HG03060 (cell line): ENCODE data around the gene AGPS.
"Not testable (repeated sequence)": the region's sequence is repeated elsewhere in the genome, so short reads cannot be mapped to it uniquely, and the experiment has no call there.

ENCODE experiments used
- ATAC-seq: cut with Tn5 transposase; IDR thresholded peaks from one replicate; pipeline ENCODE4 v1.9.1; 2021; ENCODE audit warnings: low read depth, moderate number of reproducible peaks; ENCODE audit not compliant: unreplicated experiment

The AGPS gene

DNA sequence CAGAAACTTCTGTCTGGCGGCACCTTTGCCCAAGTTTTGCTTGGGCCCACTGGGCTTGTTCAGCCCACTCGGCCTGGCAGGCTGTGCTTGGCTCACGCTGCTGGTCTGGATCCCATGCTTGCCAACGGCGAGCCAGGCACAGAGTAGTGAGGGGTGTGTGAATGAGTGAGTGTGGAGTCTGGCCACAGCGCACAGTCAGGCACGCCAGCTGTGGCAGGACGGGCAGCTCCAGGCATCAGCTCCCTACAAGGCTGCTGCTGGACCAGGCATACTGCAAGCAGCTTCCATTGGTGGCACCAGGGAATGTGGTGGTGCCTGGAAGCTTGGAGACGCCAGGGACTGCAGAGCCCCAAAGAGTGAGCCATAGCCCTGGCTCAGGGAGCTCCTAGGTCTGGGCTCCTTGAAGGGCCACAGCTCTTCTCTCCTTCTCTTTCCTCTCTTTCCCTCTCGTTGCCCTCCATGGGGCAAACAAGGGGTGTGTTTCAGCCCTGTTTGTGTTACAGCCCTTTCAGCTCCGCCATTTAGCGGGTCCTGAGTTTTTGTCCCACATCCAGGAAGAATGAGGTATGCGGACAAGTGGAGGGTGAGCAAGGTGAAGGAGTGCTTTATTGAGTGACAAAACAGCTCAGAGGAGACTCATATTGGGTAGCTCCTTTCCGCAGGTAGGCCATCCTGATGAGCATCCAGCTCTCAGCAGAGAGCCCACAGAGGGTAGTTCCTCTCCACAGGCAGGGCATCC is 73.0 kb downstream of the AGPS start:
- ATAC-seq: no peak

DNA sequence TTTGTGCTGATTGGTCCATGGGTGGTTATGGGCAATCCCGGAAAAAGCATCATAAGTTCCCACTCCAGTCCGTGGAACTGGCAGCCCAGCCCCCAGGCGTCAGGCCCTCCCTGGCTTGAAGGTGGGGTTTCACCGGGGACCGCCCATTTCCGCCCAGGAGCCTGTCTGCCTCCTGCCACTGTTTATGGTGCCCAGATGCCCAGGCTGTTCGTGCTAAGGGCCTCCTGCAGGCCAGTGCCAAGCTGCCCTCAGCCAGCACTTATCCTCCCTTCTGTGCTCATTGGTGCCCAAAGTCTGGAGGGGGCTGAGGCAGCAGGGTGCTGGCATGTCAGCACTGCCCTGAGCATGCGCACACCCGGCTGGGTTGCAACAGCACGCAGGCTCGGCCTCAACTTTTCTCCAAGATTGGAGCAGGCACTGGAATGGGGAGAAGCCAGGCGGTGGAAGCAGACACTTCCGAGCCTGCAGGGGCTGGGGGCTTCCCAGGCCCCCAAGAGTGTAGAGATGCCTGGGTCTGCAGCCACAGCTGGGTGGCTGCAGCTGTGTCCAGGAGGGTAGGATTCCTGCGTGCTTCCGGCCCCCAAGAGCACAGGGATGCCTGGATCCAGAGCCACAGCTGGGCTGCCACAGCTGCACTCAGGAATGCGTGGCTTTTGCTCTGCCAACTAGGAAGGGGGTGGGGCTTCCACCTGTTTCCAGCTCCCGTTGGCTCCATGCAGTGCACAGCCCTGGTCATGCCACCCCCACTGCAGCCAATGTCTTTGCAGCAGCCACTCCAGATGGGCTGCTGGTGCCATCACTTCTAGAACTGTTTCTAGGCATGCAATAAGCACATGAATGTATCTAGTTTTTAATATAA is 74.0 kb downstream of the AGPS start:
- no peak for ATAC-seq

DNA sequence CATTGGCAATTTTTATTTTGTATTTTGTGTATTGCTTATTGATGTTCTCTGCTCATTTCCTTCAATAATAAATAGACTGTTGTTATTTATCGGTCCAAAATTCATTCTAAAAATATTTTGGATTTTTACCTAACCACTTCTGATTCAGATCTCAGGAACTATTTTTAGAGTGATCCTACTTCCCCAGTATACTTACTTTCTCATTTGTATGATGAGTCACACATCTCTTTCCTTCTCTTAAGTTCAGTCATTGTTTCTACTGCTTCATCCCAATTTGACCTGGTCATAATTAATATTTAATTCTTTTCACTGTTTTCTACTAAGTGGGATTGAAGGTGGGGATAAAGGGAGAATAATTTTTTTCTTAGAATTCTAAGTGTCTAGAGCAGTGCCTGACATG is 75.1 kb downstream of the AGPS start:
- ATAC-seq: no peak

DNA sequence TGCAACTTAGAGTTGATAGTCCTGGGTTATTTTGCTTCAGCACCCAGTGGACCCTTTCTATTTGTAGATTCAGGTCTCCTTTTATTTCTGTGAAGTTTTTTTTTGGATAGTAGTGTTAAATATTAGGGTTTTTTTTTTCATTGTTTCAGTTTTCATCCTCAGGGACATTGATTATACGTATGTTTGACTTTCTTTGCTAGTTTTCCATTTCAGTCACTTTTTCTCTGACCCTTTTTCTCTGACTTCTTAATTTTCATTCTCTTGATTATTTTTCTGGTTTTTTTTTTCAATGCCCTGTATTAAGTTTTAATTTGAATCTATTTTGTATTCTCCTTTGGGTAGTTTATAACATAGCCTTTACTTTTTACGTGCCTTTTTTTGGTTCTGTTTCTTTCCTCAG is 79.4 kb downstream of the AGPS start:
- ATAC-seq: no peak

DNA sequence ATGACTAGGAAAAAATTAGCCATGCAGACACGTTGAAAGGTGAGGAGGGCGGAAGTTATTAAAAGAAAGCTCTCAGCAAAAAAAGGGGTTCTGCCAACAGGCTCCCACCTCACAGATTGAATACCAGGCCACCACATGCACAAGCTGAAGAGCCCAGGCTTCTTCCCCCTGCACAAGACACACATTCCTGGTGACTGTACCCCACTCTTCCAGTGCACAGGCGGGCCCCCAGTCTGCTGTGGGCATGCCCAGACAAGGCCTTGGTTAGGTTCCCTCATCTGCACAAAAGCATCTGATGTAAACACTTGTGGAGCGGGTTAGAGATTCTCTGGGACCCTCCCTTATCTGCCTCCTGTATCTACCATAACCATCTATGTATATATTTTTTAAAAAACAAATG is 81.7 kb downstream of the AGPS start:
- ATAC-seq: no peak

DNA sequence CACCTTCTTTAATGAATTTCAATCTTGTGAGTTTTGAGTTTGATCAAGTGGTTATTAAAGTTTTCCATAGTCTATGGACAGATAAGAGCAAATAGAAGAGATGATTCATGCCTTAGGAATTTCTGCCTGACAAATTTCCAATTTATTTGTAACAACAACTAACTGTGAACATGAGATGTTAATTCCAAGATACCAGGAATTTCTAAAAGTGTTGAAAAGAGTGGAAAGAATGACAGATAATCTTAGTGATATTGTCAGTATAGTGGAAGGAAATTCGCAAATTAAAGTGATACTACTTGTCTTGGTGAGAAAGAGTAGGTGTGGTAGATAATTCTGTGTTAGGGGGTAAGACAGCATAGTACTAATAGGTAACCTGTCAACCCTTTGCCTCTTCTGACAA is 82.4 kb downstream of the AGPS start:
- ATAC-seq: no peak

DNA sequence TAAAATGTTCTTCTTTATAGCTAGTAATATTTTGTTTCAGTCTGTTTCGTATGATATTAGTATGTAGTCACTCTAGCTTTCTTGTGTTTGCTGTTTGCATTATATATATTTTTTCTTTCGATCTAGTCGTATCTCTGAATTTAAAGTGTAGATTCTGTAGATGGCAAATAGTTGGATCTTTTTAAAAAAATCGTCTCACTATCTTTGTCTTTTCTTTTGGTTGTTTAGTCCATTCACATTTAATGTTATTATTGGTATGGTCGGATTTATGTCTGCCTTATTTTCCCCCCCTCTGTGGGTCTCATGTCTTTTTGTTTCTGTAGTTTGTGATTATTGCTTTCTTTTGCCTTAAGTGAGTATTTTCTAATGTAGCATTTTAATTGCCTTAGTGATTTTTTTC is 84.3 kb downstream of the AGPS start:
- ATAC-seq: no peak

DNA sequence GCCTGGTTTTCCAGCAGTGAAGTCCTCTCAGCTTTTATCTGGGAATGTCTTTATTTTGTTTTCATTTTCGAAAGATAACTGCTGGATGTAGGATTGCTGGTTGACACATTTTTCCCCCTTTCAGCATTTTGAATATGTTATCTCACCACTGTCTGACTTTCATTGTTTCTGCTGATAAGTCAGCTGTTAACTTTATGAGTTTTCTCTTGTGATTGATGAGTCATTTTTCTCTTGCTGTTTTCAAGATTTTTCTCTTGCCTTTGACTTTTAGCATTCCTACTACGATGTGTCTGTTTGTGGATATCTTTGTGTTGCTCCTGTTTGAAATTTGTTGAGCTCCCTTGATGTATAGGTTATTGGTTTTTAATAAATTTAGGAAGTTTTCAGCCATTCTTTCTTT is 85.5 kb downstream of the AGPS start:
- no peak for ATAC-seq

DNA sequence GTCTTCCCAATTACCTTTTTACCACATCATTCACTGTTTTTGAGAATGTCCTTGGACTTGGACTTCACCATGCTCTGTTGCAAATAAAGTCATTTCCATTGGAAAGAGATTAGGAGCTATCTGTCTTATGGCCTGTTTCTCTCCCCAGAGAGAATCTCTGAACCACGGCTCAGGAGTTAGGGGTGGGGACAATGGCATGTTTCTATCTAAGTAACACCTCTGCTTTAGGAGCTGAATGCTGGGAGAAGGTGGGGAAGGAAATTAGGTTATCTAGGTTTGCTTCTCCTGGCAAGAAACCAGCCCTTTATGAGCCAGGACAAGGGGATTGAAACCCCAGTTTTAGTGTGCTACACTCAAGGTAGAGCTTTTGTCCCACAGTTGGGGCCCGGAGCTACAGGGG is 86.3 kb downstream of the AGPS start:
- no peak for ATAC-seq

DNA sequence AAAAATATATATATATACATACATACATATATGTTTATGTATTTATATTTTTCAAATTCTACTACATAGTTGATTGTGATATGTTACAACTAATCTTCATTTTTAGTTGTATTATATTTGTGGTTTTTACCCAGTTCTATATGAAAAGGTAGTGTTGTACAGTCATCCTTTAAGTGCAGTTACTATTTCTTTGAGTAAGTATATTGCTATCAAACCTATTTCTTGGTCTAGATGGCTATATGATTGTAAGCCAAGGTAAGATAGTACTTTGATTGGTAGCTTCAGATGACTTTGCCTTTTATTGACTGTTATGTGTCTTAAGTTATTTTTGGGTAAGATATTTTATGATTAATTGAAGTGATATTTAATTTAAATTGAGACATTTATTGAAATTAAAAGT is 89.6 kb downstream of the AGPS start:
- no peak for ATAC-seq

DNA sequence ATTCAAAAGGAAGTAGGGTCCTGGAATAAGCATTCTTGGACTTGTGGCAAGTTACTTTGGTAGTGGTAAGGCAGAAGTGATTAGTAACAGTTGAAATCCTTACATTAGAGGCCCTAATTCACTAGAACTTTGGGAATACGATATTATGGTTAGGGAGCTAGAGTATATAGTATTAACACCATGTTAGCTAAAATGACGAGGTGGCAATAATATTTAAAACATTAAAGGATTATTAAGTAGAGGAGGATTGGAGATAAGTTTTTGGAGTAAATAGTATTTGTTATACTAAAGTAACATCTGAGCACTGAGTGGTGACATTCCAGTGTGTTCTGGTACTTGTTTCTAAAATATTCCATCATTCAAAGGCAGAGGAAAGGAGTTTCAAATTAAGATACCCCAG is 91.0 kb downstream of the AGPS start:
- ATAC-seq: no peak

DNA sequence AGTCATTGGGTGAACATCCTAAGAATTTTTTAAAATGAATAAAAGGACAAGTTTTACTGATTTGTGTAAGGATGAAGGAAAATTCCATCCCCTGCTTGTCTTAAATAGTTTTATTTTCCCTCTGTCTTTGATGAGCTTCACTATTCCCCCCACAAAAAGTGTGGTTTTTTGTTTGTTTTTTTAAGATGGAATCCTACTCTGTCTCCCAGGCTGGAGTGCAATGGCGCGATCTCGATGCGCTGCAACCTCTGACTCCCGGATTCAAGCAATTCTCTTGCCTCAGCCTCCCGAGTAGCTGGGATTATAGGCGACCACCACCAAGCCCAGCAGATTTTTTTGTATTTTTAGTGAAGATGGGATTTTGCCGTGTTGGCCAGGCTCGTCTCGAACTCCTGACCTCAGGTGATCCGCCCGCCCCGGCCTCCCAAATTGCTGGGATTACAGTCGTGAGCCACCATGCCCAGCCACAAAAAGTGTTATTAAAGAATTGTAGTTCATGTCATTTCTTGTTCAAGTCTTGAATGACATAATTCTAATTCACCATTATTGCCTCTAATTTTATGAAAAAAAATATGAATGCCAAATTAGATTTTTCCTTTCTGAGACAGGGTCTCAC is 91.7 kb downstream of the AGPS start:
- ATAC-seq: no peak

DNA sequence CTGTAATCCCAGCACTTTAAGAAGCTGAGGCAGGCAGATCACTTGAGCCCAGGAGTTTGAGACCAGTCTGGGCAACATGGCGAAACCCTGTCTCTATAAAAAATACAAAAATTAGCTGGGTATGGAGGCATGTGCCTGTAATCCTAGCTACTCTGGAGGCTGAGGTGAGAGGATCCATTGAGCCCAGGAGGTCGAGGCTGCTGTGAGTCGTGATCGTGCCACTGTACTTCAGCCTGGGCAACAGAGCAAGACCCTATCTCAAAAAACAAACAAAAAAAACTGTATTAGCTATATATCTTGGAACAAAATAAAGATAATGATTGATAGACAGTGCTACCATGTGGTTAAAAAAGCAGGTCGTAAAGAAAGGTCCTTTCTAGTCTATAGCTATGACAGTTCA is 93.1 kb downstream of the AGPS start:
- not testable (repeated sequence) for ATAC-seq

DNA sequence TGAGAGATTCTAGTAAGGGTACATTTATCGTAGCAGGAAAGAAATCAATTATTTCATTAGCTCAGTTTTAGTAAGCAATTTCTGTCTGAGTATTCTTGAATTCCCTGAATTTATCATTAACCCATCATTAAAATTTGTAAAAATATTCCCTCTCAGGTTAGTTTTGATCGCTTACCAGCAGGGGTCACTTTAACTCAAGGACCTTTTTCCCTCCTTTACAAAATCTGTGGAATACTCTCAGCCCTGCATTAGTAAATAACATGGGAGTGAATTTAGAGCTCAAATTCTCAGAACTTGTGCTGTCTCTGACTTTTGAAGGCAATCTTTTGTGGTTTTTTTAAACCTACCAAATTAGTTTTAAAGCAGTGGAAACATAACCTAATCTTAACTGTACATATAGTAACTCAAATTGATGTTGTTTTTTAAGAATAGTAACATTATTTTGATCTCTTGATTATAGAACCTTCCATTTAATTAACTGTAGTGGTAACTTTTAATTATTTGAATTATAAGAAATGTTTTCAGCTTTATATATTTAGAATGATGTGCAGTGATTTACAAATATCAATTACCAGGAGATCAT is 97.2 kb downstream of the AGPS start:
- ATAC-seq: no peak

DNA sequence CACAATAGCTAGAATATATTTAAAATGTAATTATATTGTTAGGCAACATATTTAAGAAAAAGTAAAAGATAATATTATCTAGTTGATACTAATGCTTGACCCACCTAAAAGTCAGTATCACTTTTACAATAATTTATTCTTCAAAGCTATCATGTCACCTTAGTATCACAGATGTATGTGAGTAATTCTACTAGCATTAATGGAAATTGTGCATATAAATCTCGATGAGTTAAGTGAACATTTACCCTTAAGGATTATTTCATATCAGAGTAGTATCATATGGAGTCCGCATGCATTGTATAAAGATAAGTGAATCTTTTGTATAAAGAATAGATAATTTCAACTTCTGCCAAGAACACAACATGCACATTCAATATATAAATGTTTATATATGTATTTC is 103.4 kb downstream of the AGPS start:
- no peak for ATAC-seq

DNA sequence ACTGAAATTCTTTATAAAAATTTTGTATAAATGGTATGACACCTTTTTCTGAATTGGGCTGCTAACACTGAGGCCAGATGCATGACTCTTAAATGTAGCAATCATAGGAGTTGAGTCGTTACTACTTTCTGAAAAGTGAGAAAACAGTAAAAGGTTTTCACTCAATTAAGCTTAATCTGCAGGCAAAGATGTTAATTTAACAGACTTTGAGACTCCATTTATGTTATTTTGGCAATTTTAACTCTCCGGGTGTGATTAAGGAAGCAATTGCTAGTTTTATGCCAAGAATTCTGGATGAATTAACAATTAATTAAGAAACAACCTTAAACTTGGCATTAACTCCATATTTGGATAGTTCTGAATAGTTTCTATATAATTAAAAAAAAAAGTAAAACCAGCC is 104.3 kb downstream of the AGPS start:
- ATAC-seq: no peak

DNA sequence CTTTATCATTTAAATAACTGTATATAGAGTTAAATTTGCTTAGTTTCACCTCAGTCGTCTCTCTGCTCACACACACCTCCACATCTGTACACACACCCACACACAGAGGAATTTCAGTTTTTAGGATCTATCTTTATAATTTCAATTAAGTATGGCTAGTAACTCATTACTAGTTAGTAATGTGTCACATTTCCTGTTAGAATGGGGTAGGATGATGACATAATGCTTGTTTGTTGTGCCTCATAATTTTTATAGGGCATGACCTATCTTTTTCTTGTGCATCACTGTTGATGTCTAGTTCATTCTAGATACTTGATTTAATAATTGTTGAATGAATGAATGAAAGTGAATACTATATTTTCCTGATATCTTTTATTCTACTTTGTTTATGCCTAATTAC is 108.6 kb downstream of the AGPS start:
- no peak for ATAC-seq

DNA sequence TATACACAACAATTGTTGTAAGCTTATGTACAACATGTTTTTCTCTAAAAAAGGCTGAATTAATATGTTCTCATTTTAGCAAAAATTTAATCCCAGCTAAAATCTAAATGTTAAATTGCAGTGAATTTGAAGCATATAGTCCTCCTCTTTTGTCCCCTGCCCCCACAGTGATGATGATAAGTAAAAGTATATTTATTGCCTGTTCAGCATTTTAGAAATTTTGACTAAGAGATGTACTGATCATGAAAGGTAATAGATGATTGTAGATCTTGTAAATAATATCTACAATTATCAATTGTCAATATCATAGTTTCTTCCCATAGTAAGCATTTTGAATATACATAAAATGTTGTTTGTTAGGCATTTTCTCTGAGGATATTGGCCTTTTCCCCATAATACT is 113.9 kb downstream of the AGPS start:
- no peak for ATAC-seq

DNA sequence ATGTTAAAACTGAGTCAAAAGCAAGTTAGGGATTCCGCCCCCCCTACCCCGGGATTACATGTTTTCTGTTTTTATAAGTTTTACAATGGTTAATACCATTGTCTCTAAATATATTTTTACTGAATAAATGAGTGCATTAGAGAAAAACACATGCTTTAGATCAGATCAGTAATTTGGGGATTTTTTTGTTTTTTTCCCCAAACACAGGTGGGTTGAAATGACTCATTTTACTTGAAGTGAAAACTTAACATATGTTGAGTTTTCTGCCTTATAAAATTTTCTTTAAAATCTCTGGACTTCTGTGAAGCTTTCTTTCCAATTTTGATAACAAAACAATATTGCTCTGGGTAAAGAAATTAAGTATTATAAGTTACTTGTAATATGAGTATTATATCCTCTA is 114.4 kb downstream of the AGPS start:
- ATAC-seq: no peak

DNA sequence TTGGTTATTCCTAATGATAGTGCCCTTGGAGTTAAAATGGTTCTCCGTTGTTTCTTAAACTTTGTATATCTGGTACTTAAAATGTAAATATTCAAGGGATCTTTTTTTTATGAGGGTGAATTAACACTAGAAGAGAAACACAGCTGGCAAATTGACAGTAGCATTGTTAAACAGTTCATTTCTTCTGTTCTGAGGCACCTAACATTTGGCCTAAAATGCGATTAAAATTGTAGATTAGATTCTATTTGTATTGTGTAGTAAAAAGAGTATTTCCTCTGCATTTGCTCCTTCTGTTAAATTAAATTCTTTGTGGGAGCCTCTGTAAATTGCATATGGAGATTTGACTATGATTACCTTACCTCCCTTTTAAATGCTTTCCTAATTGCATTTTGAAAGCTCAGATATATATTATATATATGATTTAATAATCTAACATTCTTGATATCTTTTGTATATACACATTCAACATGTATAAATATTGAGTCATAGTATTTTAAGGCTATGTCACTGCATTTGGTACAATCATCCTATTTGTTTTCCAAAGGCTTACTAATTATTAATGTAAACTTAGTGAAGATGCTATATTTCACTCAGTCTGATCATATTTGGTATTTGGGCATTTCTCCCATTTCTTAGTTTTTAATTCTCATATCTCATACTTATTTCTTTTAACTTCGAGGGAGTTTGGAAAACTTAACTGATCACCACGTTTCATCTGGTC is 124.4 kb downstream of the AGPS start:
- ATAC-seq: no peak

DNA sequence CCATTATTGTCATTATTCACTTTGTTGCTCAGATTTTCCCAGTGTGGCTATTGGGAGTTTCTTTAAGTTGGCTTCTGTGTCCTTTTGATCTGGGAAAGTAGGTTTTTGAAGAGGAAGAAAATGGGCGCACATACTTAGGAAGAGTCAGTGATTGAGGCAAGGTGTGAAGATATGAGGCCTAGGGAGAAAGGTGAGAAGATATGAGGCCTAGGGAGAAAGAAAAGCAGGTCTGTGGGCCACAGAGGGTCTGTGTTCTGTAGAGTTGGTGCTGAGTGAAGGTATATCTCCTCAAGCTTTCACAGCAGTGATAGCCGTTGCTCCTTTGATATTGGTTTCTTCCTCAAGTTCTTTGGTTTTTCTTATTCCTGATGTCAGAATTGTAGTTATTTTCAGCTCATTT is 126.2 kb downstream of the AGPS start:
- no peak for ATAC-seq
